ENCODE results near the gene CNKSR3.

DNA sequence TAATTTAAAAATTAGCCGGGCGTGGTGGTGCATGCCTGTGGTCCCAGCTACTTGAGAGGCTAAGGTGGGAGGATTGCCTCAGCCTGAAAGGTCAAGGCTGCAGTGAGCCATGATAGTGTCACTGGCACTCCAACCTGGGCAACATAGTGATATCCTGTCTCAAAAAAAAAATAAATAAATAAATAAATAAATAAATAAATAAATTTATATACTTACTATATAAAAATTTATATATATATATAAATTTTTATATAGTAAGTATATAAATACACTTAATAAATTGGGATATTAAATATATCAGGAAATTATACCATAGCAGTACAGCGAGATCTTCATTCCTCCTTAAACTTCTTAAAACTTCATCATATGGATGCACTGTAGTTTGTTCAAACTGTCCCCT lies 130.9 kb downstream of the CNKSR3 start:
- TF ChIP-seq, protein P1, sequence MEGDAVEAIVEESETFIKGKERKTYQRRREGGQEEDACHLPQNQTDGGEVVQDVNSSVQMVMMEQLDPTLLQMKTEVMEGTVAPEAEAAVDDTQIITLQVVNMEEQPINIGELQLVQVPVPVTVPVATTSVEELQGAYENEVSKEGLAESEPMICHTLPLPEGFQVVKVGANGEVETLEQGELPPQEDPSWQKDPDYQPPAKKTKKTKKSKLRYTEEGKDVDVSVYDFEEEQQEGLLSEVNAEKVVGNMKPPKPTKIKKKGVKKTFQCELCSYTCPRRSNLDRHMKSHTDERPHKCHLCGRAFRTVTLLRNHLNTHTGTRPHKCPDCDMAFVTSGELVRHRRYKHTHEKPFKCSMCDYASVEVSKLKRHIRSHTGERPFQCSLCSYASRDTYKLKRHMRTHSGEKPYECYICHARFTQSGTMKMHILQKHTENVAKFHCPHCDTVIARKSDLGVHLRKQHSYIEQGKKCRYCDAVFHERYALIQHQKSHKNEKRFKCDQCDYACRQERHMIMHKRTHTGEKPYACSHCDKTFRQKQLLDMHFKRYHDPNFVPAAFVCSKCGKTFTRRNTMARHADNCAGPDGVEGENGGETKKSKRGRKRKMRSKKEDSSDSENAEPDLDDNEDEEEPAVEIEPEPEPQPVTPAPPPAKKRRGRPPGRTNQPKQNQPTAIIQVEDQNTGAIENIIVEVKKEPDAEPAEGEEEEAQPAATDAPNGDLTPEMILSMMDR (IDR thresholded peaks at IDR 0.05) = no peak
- no peak for TF ChIP-seq POLR2A (IDR thresholded peaks at IDR 0.05)

Measured in uterus (tissue), 2 donors.